ENCODE data around the gene ASXL2. TPM values are rescaled to one million over a fixed set of nuclear protein-coding genes. Genes with fewer than 3 reads are reported as not detected.

The ASXL2 gene
- total RNA-seq, 1 donor from 2014 or later: 25.4 TPM

DNA sequence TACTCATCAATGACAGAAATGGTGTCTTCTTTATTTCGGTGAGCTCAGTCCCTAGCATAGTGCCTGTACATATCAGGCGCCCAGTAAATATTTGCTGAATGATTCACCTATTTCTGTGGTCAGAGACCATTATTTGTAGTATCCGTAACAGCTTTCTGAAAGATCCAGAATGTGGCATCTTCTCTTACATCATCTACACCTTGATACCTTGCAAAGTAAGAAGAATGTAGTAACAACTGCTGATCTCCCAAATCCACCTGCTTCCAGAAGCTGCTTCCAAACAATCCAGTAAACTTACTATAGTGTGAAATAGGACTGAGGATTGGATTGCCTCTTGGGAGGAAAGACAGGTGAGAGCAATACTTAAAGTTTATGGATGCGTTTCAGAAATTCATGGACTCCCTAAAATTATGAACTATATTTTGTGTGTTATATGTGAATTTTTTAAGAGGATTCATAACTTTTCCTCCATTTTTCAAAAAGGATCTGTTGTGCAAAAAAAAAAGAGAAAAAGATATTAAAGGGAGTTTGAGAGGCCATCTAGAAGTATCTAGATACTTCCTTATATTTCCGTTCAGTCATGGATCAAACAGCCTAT, 945 bp upstream of the ASXL2 start:
- H3K36me3 Mint-ChIP-seq: no peaks in the 10 kb centered on the region
- H3K4me3 Mint-ChIP-seq: peak overlapping the region; percentile 97
- H3K27me3 Mint-ChIP-seq (ENCODE audit: low read depth): peaks cover 41% of the 10 kb centered on the region
- TF ChIP-seq, protein P1, sequence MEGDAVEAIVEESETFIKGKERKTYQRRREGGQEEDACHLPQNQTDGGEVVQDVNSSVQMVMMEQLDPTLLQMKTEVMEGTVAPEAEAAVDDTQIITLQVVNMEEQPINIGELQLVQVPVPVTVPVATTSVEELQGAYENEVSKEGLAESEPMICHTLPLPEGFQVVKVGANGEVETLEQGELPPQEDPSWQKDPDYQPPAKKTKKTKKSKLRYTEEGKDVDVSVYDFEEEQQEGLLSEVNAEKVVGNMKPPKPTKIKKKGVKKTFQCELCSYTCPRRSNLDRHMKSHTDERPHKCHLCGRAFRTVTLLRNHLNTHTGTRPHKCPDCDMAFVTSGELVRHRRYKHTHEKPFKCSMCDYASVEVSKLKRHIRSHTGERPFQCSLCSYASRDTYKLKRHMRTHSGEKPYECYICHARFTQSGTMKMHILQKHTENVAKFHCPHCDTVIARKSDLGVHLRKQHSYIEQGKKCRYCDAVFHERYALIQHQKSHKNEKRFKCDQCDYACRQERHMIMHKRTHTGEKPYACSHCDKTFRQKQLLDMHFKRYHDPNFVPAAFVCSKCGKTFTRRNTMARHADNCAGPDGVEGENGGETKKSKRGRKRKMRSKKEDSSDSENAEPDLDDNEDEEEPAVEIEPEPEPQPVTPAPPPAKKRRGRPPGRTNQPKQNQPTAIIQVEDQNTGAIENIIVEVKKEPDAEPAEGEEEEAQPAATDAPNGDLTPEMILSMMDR (IDR thresholded peaks at IDR 0.05; ENCODE audit: unreplicated experiment): no peak
- no peak for DNase-seq (ENCODE audit: low spot score in 2 of 2, unreplicated experiment in 2 of 2)
- H3K9me3 Mint-ChIP-seq: no peaks in the 10 kb centered on the region
- H3K27ac Mint-ChIP-seq: peak overlapping the region; percentile 99
- H3K4me1 Mint-ChIP-seq: peaks cover 23% of the 10 kb centered on the region

DNA sequence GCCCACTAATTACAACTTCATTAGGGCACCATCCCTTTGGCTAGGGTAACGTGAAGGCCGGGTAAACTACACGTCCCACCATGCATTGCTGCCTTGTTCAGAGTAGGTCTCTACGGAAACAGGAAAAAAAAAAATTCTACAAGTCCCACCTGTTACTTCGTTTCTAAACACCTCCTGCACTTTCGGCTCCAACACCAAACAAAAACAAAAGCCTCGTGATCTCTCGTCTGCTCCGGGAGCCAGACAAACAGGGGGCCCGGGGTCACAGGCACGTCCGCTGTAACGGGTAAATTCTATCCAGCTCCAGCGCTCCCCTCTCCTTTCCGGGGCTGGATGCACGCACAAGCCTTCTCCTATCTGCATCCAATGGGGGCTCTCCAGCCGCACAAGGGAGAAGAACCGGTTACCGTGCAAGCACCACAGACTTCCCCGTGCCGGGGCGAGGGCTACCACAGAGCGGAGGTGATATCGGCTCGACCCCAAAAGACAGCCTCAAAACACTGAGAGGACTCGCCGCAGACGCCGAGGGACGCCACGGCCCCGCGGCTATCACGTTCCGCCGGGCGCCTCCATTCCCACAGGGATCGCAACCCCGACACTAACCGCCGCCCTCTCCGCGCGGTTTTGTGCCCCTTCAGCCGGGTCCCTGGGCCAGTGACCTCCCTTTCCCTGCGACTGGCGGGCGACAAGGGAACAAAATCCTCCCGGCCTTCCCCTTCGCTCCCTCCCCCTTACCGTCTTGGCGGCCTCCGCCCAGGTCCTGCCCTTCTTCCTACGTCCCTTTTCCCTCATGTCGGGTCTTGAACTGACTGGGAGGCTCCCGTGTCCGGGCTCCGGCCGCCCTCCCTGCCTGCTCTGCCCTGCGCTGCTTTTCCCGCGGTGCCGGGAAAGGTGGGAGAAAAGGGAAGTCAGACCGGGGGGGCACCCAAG, 591 bp downstream of the ASXL2 start:
- DNase-seq (ENCODE audit: low spot score in 2 of 2, unreplicated experiment in 2 of 2): peak; percentile 30 to 59
- TF ChIP-seq, protein P1 (IDR thresholded peaks at IDR 0.05; ENCODE audit: unreplicated experiment): no peak
- H3K4me1 Mint-ChIP-seq: peaks cover 23% of the 10 kb centered on the region
- H3K36me3 Mint-ChIP-seq: no peaks in the 10 kb centered on the region
- H3K9me3 Mint-ChIP-seq: no peaks in the 10 kb centered on the region
- H3K27ac Mint-ChIP-seq: peak overlapping the region; percentile 99
- peak overlapping the region; percentile 97 for H3K4me3 Mint-ChIP-seq
- peaks cover 26% of the 10 kb centered on the region for H3K27me3 Mint-ChIP-seq (ENCODE audit: low read depth)

DNA sequence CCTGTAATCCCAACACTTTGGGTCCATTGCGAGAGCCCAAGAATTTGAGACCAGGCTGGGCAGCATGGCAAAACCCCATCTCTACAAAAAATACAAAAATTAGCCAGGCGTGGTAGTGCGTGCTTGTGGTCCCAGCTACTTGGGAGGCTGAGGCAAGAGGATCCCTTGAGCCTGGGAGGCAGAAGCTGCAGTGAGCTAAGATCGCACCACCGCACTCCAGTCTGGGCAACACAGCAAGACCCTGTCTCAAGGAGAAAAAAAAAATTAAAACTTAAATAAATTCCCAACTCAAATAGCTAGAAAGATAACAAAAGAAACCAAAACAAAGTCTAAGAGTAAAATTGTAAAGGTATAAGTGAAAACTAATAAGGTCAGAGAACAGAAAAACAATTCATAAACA, 6.2 kb downstream of the ASXL2 start:
- no peak for DNase-seq (ENCODE audit: low spot score in 2 of 2, unreplicated experiment in 2 of 2)

DNA sequence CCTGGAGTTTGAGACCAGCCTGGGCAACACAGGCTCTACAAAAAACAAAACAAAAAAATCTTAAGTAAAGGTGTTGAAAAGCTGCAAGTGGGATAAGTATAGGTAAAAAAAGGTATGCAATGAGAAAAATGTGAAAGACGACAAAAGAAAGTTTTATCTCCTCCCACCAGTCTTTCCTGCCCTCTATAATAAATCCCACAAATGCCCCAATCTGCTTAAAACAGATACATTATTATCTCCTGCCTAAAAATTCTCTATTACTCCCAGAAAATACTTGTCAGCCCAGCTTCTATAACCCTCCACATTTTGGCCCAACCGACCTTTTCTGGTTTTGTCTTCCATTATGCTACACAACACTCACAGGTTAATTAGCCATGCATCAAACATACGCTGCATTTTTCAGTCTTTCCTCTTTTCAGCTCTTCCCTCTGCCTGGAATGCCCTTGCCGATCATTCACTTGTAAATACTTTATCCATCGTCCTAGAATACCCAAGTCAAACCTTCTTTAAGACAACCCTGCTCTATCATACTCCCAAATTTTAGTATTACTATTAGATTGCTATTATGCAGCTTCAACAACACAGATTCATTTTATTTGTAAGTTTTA, 10.8 kb downstream of the ASXL2 start:
- Mint-ChIP-seq H3K4me3 (no peak overlapping the region), H3K27me3 (ENCODE audit: low read depth) (no peaks in the 10 kb centered on the region), H3K4me1 (no peaks in the 10 kb centered on the region), H3K36me3 (peaks cover 9% of the 10 kb centered on the region), H3K27ac (peak overlapping the region; percentile 14), H3K9me3 (no peaks in the 10 kb centered on the region)
- TF ChIP-seq, protein P1 (IDR thresholded peaks at IDR 0.05; ENCODE audit: unreplicated experiment): no peak
- DNase-seq (ENCODE audit: low spot score in 2 of 2, unreplicated experiment in 2 of 2): no peak

More for the DNA sequence above, 6.2 kb downstream of the ASXL2 start:
- Mint-ChIP-seq H3K36me3 (peaks cover 7% of the 10 kb centered on the region), H3K4me3 (no peak overlapping the region), H3K27ac (no peak overlapping the region), H3K4me1 (peaks cover 11% of the 10 kb centered on the region), H3K9me3 (no peaks in the 10 kb centered on the region), H3K27me3 (ENCODE audit: low read depth) (no peaks in the 10 kb centered on the region)
- TF ChIP-seq, protein P1 (IDR thresholded peaks at IDR 0.05; ENCODE audit: unreplicated experiment): no peak

DNA sequence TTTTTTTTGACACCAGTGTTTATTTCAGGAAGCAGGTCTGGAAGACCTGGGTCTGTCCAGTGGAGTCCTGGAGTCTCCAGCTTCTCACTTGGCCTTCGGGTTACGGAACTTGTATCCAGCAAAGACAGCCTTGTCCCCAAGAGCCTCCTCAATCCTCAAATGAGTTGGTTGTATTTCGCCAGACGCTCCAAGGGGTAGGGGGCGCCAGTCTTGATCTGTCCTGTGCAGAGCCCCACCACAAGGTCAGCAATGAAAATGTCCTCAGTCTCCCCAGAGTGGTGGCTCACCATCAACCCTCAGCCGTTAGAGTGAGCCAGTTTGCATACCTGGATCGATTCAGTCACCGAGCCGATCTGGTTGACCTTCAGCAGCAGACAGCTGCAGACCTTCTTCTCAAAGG, 21.9 kb downstream of the ASXL2 start:
- Mint-ChIP-seq H3K27ac (no peak overlapping the region), H3K4me1 (peaks cover 12% of the 10 kb centered on the region), H3K9me3 (no peaks in the 10 kb centered on the region), H3K4me3 (no peak overlapping the region), H3K36me3 (peaks cover 1% of the 10 kb centered on the region), H3K27me3 (ENCODE audit: low read depth) (no peaks in the 10 kb centered on the region)
- DNase-seq (ENCODE audit: low spot score in 2 of 2, unreplicated experiment in 2 of 2): no peak
- TF ChIP-seq, protein P1 (IDR thresholded peaks at IDR 0.05; ENCODE audit: unreplicated experiment): no peak

All from mesothelial cell of epicardium (in vitro differentiated cells).